ENCODE data around the gene PHTF2.

The PHTF2 gene

DNA sequence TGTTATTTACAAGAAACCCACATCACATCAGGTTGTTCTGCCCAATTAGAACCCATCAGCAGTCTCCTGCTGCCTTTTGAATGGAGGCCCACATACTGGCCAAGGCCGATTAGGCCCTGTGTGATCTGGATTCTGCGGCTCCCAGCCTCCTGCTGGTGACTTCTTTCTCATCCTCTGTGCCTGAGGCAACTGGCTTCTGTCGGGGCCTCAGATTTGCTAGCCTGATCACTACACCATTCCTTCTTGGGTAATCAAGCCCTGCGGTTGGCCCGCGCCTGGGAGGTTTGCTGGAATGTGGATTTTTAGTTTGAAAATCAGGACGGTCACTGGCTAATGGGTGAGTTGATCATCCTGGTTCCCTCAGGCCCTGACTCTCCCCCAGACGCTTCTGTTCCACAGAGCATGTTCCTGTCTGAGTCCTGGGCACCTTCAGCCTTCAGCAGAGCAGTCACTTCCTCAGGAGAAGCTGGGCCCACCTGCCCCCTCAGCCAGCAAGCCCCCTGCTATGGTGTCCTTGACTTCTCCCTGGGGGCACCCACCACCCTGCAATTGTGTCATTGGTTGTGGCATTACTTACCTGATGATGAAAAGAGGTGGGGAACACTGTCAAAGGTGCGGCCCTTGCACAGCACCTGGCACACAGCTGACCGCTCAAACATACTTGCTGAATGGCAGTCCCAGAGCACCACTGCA is 207.6 kb downstream of the PHTF2 start:
- TF ChIP-seq, protein P1, sequence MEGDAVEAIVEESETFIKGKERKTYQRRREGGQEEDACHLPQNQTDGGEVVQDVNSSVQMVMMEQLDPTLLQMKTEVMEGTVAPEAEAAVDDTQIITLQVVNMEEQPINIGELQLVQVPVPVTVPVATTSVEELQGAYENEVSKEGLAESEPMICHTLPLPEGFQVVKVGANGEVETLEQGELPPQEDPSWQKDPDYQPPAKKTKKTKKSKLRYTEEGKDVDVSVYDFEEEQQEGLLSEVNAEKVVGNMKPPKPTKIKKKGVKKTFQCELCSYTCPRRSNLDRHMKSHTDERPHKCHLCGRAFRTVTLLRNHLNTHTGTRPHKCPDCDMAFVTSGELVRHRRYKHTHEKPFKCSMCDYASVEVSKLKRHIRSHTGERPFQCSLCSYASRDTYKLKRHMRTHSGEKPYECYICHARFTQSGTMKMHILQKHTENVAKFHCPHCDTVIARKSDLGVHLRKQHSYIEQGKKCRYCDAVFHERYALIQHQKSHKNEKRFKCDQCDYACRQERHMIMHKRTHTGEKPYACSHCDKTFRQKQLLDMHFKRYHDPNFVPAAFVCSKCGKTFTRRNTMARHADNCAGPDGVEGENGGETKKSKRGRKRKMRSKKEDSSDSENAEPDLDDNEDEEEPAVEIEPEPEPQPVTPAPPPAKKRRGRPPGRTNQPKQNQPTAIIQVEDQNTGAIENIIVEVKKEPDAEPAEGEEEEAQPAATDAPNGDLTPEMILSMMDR (IDR thresholded peaks at IDR 0.05; ENCODE audit: low read depth, low read length), result no peak
- no peak for DNase-seq (ENCODE audit: extremely low read depth, low read depth)

Data from AG09319 (cell line).